DMS79 (cell line): Measurements from ENCODE around the gene SRC.

Experiments used
- DNase-seq: peaks from one replicate; lab custom pipeline; 2025; lab: John Stamatoyannopoulos, UW

SRC gene

GRCh38 chr20:37413023-37413334 lies 67.0 kb downstream of the SRC start:
- DNase-seq, result no peak

GRCh38 chr20:37413379-37413778 lies 67.4 kb downstream of the SRC start:
- peak; percentile 5 for DNase-seq

- DNase-seq, result peak; percentile 72
Observed at GRCh38 chr20:37414224-37415035, 68.5 kb downstream of the SRC start.

DNA sequence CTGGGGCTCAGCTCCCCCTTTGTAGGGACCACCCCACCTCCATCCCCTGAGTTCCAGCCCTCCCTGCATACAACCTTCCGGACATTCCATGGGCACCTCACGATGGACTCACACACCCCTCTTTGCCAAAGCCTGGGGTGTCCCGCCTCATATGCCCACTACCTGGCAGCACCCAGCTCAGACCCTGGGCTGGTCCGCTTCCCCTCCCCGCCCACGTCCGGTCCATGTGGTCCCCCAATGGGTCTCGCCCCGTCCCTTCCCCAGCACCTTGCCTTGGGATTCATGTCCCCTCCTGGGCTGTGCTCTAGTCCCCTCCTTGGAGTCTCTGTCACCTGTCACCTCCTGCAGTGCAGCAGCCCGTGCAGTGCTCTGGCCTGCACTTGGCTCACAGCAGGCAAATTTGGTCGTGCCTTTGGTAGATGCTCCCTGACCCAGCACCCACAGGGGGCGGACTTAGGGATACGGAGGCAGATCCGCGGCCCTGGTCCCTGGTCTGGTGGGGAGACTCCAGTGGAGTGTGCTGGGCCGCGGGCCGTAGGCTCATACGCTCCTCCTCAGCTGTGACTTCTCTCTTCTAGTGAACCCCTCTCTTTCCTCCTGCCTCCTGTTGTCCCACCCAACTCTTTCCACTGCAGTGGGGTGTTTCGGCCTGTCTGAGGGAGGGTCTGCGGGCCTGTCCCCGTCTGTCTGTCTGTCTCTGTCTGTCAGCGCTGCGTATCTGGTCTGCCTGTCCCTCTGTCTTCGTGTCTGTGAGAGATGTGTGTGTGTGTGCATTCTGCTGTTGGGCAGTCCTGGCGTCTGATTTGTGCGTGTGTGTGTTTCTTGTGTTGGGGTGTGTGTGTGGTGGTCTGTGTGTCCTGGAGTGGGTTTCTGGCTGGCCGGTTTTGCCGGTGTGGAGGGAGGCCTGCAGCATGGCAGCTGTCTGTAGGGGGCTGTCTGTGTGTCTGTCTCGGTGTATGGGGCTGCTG lies 69.5 kb downstream of the SRC start:
- no peak for DNase-seq

GRCh38 chr20:37416100-37416847 lies 70.3 kb downstream of the SRC start:
- no peak for DNase-seq

DNA sequence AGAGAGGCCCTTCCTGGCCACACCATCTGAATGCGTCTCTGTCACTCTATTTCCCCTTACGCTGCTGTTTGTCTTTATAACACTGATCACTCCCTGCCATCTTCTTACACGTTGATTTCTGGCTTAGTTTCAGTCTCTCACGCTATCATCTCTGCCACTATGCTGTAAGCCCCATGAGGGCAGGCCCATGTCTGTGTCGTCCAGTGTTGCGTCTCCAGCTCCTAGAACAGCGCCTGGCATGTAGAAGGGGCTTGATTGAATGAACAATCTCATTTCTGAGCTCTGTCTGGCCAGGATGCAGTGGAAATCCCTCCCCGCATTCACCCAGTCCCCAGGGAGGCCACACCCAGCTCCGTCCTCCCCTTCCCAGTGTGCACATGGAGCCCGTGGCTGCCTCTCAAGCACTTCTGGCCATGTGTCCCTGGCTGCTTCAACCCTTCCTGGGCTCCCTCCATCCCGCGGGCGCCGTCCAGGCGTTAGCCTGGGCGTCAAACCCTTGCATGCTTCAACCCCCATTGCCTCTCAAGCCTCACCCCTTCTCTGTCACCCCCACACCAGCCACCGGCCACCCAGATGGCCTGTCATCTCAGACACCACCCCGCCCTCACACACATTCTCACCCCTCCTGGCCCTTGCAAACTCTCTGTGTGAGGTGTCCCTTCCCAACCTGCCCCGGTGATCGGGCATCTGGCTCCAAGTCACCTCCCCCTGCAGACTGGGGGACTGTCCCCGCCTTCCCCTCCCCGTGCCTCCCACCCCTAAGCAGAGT lies 71.1 kb downstream of the SRC start:
- no peak for DNase-seq

- DNase-seq, result no peak
Observed at GRCh38 chr20:37417617-37418467, 71.9 kb downstream of the SRC start.

- DNase-seq, result no peak
Observed at GRCh38 chr20:37418591-37419109, 72.7 kb downstream of the SRC start.

DNA sequence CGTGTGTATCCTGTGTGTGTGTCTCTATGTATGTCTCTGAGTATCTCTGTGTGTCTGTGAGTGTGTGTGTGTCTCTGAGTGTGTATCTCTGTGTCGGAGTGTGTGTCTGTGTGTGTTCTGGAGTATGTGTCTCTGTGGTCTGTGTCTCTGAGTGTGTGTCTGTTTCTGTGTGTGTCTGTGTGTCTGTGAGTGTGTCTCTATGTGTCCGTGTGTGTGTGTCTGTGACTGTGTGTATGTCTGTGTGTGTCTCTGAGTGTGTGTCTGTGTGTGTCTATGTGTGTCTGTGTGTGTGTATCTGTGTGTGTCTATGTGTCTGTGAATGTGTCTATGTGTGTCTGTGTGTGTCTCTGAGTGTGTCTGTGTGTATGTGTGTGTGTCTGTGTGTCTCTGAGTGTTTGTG lies 73.4 kb downstream of the SRC start:
- DNase-seq, result no peak

GRCh38 chr20:37419774-37420542 lies 74.0 kb downstream of the SRC start:
- DNase-seq, result no peak

GRCh38 chr20:37420610-37421009 lies 74.7 kb downstream of the SRC start:
- no peak for DNase-seq

GRCh38 chr20:37421060-37421905 lies 75.3 kb downstream of the SRC start:
- DNase-seq, result no peak

GRCh38 chr20:37421988-37422387 lies 76.0 kb downstream of the SRC start:
- no peak for DNase-seq

DNA sequence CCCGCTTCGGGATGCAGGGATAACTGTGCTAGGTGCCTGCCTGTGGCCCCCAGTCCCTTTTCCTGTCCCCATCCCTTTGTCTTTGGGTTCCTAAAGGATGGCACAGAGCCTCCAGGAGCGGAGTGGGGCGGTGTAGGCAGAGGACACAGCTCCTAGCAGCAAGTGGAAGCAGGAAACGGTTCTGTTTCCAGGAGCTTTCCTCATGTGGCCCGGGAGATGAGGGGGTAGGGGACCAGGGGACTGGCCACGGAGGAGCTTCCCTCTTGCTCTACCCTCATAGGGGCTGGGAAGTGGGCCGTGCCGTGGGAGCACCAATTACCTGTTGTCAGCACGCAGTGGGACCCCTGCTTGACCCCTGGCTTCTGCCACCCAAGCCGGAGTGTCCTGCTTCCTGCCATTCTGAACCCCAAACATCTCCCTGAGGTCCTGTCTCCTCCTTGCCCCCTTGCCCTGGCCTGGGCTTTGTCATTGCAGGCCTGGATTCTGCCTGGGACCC lies 76.9 kb downstream of the SRC start:
- no peak for DNase-seq

GRCh38 chr20:37423545-37423944 lies 77.6 kb downstream of the SRC start:
- DNase-seq, result no peak

DNA sequence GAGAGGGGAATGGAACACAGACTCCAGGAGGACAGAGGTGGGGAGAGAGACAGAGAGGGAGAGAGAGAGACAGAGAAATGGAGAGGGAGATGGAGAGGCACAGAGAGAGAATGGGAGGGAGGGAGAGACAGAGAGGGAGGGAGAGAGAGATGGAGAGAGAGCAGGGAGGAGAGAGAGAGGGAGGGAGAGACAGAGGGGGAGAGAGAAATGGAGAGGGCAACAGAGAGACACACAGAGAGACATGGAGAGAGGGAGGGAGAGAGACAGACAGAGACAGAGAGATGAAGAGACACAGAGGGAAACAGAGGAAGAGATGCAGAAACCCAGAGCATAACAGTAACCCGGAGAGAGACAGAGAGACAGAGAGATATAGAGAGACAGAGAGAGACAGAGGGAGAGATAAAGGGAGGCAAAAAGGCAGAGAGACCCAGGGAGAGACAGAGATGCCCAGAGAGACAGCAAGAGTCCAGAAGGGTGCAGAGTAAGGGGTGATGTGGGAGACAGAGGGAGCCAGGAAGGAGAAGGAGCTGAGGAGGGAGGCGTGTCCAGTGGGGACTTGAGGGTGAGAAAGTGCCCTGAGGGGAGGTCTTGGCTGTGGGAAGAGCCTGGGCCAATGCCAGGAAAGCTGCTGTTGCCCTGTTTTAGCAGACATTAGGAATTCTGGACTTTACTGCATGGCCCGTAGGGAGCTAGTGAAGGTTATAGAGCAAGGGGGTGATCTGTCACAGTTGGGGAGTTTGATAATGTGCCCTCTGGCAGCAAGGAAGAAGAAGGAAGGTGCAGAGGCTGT lies 78.3 kb downstream of the SRC start:
- DNase-seq, result no peak

DNA sequence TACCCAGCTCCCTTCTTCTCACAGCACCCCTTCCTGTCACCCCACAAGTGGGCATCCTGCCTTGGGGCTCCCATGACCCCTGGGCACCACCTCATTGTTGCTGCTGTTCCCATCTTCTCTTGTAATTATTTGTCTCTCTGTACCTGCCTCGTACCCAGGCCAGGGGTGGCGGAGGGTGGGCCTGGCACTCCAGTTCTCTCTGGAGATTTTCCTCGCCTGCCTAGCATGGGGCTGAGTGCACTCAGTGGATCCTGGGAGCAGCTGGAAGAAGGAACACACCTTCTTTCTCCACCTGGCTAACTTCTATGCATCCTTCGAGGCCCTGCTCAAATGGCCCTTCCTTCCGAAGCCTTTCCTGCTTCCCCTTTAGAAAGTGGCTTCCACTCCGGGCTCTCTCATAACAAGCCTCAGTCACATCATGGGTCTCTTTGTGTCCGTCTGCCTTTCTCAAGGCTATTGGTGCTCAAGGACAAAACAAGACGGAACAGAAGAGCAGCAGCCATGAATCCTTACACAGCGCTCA lies 79.2 kb downstream of the SRC start:
- DNase-seq, result no peak

- DNase-seq, result no peak
Observed at GRCh38 chr20:37426106-37426505, 80.2 kb downstream of the SRC start.
